ENCODE measurements around the gene ILDR1.

ILDR1 gene

DNA sequence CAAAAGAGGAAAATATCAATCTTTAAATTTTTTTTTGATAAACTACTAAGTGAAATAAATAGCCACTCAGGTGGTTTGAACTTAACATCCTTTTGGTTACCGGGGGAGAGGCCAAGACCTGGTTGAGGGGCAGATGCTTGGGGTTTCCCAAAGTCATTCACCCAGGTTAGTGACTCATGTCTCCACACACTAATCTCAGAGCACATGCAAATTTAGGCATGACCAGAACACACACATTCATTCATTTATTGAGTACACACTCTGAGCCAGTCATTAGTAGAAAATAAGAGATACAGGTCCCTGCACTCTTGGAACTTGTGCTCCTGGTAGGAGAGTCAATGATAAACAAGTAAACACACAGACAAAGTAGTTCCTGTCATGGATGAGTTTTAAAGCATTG, 7.3 kb downstream of the ILDR1 start:
- DNase-seq = no peak

- DNase-seq = no peak
Measured at GRCh38 chr3:122013448-122013925, 8.6 kb downstream of the ILDR1 start.

- no peak for DNase-seq
Measured at GRCh38 chr3:122012821-122013220, 9.2 kb downstream of the ILDR1 start.

- no peak for DNase-seq
Measured at GRCh38 chr3:122011396-122011795, 10.7 kb downstream of the ILDR1 start.

GRCh38 chr3:122010506-122010905, 11.5 kb downstream of the ILDR1 start:
- no peak for DNase-seq

DNA sequence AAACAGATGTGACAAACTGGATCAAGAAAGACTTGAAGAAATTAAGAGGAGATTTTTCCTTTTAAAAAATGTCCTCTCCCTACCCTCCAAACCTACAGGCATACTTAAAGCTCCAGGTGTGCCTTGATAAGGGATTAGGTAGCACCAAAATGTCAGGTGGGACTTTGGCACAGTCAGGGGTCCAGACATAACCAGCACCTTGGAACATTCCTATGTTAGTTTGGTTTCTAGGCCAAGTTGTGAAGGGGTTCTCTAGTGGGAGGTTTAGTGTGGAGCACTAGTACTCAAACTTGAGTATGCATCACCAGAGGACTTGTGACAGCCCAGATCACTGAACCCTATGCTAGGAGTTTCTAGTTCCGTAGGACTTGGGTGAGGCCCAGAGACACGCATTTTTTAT, 13.9 kb downstream of the ILDR1 start:
- DNase-seq = no peak

DNA sequence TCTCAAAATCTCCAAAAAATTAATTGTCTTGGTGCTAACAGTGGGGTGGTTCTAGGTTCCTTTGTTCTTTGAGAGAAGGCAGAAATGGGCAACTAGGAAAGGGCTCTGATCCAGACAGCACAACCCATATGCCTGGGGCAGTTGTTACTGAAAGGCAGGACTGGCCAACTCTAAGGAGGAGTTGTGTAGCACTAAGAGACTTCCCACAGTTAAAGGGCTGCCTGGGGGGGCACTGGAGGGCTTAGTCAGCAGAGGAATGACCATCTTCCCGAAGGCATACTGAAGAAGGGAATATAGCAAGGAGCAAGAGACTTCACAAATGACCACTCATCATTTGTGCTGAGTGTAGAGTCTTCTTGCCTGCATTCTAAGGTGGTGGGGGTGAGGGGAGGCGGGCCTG, 15.8 kb downstream of the ILDR1 start:
- no peak for DNase-seq

GRCh38 chr3:122004991-122005565, 17.0 kb downstream of the ILDR1 start:
- no peak for DNase-seq

- no peak for DNase-seq
Measured at GRCh38 chr3:122004107-122004506, 17.9 kb downstream of the ILDR1 start.

DNA sequence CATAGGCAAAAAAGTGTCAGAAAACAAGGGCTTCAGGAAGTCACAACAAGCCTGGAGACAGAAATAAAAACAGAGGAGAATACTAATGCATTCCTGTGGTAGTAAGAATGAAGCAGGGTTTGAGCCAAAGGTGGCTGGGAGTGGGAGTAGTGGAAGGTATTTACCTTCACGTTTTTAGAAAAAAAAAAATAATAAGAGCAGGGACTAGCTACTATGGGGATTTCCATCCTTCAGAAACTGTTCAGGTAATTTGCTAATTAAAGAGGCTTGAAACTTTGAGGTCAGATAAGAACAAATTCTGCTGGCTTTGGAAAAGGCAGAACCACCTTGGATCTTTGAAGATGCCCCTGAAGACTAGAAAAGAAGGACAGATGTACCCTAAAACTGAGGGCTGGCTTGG, 18.4 kb downstream of the ILDR1 start:
- no peak for DNase-seq

DNA sequence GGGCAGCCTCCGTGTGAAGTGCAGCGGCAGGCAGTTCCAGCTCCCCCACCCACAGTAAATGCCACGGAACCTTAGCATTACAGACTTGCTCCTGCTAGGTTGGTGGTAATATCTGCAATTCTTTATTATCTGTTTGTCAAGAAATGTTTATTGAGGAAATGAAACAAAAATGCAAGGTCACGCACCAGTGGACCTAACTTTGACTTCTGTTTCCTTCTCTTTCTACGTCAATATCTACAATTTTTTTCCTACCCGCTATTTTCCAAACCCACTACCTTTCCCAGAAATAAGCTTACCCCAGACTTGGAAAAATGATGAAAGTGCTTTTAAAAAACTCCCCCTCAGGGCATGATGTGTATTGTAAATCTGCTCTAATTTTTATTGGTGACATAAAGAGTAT, 18.9 kb downstream of the ILDR1 start:
- no peak for DNase-seq

DNA sequence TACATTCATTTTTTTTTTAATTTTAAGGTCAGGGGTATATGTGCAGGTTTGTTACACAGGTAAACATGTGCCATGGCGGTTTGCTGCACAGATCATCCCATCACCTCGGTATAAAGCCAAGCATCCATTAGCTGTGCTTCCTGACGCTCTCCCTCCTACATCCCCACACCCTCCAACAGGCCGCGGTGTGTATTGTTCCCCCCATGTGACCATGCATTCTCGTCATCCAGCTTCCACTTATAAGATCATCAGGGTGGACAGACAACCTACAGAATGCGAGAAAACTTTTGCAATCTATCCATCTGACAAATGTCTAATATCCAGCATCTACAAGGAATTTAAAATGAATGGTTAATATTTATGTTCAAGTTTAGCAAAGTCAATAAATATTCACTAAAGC, 19.4 kb downstream of the ILDR1 start:
- DNase-seq = no peak

DNA sequence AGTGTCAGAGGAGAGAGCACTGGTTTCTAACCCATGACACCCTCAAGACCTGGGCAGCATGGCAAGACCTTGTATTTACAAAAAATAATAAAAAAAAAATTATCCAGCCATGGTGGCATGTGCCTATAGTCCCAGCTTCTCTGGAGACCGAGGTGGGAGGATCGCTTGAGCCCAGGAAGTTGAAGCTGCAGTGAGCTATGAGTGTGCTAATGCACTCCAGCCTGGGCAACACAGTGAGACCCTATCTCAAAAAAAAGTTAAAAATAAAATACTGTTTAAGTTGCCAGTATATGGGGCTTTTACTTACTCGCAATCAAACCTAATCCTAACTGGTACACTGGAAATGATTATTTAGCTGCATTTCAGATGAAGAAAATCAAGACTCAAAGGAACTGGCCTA, 20.2 kb downstream of the ILDR1 start:
- no peak for DNase-seq

- DNase-seq = no peak
Measured at GRCh38 chr3:122000936-122001605, 21.0 kb downstream of the ILDR1 start.

DNA sequence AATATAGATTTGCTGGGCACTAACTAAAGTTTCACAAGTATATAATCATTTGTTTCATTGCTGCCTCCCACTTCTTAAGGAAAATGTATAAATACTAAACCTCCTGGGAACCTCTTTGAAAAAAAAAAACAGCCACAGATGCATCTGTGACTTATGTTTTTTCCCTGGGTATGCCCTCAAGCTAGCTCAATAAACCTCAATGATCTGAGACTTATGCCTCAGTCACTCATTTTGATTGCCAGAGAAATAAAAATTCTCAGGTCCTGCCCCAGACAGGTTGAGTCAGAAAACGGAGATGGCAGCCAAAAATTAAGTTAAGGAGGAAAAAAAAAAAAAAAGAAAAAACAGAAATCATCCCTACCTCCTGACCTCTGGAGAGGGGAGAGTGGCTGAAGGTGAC, 22.1 kb downstream of the ILDR1 start:
- no peak for DNase-seq

- DNase-seq = no peak
Measured at GRCh38 chr3:121998611-121999473, 23.2 kb downstream of the ILDR1 start.

GRCh38 chr3:121998030-121998580, 23.9 kb downstream of the ILDR1 start:
- no peak for DNase-seq

DNA sequence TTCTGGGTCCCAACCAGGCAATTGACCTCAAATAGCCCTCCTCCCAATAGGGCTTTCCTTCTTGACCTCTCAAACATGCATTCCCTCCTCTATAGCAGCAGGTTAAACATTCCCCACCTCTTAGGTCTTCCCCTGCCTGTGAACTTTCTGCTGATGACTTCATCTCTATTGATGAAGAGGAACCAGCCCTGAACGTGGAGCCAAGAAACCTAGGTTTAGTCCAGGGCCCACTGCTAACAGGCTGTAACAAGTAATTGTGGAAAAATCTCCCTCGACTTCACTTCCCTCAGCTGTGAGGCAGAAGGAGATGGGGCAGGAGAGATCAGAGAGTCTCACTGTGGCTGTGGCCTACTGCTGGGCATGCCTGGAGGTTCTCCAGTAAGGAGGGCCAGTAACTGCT, 24.7 kb downstream of the ILDR1 start:
- DNase-seq = no peak

DNA sequence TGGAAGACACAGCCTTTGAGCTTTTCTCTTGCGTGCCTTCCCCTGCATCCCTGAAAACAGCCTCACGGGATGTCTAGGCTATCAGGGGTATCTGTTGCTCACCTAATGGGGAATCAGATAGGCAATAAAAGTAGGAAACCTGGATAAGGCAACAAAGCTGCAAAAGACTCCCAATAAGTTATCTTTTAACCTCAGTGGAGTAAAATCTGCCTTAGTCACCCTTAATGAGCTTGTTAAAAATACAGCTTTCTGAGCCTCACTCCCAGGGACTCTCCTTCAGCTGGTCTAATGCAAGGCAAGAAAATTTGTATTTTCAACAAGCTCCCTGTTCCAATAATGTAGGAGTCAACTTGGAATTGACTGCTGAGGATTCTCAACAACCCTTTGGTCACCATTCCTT, 25.6 kb downstream of the ILDR1 start:
- DNase-seq = no peak

GRCh38 chr3:121995161-121996137, 26.6 kb downstream of the ILDR1 start:
- peak; percentile 66 for DNase-seq

DNA sequence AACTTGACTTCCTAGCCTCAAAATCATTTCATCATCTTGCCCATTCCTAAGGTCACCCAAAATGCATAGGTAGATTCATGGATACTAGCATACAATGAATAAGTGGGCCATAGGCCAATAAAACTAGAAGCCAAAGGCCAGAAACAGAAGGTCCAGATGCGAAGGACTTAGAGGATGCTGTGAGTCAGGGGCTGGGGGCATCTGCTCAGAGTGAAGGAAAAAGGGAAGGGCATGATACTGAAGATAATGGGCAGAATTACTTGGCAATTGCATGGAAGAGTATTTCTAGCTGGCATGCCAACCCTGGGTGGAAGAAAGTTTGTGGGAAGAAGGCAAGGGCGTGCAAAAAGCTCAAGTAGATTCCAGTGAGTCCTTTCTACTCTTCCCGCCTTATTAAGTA, 27.5 kb downstream of the ILDR1 start:
- DNase-seq = no peak

All from femur (tissue), 1 donor.